Measurements from ENCODE around the gene TRIM56. TPM values are rescaled to one million over a fixed set of nuclear protein-coding genes. Genes with fewer than 3 reads are reported as not detected.

The TRIM56 gene
- total and polyA plus RNA-seq, 2 of the 13 experiments (the other 11 are each of a cell fraction or from before 2014, with no cell fraction given): 3.2 to 7.1 TPM

GRCh38 chr7:101099969-101100781, 14.9 kb downstream of the TRIM56 start (continued):
- TF ChIP-seq MED8 (CRISPR knock-in tag; IDR thresholded peaks at IDR 0.05; ENCODE audit: insufficient replicate concordance) (no peak), ZNF788 (CRISPR knock-in tag; IDR thresholded peaks at IDR 0.05; ENCODE audit: borderline replicate concordance) (peak; percentile 42; the same call in 1 of the 2 replicates), ZNF260 (CRISPR knock-in tag; IDR thresholded peaks at IDR 0.05; ENCODE audit: borderline replicate concordance, low read depth) (no peak), HOXA3 (CRISPR knock-in tag; IDR thresholded peaks at IDR 0.05) (peak; percentile 66; the same call in 1 of the 2 replicates), MAFF (IDR thresholded peaks at IDR 0.05; ENCODE audit: low read depth, low read length) (peak; percentile 99), ZNF616 (CRISPR knock-in tag; IDR thresholded peaks at IDR 0.05; ENCODE audit: low read depth) (no peak), IKZF4 (CRISPR knock-in tag; IDR thresholded peaks at IDR 0.05; ENCODE audit: borderline replicate concordance, low read depth, not compliant biosample characterization) (no peak), ZNF547 (CRISPR knock-in tag; IDR thresholded peaks at IDR 0.05) (0 out of 2 replicates have a peak, but pooled peaks have one; percentile 9), HIVEP1 (CRISPR knock-in tag; IDR thresholded peaks at IDR 0.05) (peak; percentile 44; the same call in 1 of the 2 replicates), TEAD3 (CRISPR knock-in tag; optimal IDR thresholded peaks at IDR 0.05; ENCODE audit: borderline replicate concordance) (peak; percentile 64), ZNF263 (CRISPR knock-in tag; IDR thresholded peaks at IDR 0.05) (0 out of 2 replicates have a peak, but pooled peaks have one; percentile 34), ZNF234 (CRISPR knock-in tag; conservative IDR thresholded peaks at IDR 0.05) (no peak), TBX2 (CRISPR knock-in tag; IDR thresholded peaks at IDR 0.05; ENCODE audit: borderline replicate concordance) (peak; percentile 41; the same call in 1 of the 2 replicates), ZNF224 (CRISPR knock-in tag; IDR thresholded peaks at IDR 0.05) (no peak)
- TF ChIP-seq, protein P1, sequence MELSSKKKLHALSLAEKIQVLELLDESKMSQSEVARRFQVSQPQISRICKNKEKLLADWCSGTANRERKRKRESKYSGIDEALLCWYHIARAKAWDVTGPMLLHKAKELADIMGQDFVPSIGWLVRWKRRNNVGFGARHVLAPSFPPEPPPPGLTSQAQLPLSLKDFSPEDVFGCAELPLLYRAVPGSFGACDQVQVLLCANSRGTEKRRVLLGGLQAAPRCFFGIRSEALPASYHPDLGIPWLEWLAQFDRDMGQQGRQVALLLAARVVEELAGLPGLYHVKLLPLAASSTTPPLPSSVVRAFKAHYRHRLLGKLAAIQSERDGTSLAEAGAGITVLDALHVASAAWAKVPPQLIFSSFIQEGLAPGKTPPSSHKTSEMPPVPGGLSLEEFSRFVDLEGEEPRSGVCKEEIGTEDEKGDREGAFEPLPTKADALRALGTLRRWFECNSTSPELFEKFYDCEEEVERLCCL (CRISPR knock-in tag; IDR thresholded peaks at IDR 0.05; ENCODE audit: borderline replicate concordance): no peak
- TF ChIP-seq, protein P2, sequence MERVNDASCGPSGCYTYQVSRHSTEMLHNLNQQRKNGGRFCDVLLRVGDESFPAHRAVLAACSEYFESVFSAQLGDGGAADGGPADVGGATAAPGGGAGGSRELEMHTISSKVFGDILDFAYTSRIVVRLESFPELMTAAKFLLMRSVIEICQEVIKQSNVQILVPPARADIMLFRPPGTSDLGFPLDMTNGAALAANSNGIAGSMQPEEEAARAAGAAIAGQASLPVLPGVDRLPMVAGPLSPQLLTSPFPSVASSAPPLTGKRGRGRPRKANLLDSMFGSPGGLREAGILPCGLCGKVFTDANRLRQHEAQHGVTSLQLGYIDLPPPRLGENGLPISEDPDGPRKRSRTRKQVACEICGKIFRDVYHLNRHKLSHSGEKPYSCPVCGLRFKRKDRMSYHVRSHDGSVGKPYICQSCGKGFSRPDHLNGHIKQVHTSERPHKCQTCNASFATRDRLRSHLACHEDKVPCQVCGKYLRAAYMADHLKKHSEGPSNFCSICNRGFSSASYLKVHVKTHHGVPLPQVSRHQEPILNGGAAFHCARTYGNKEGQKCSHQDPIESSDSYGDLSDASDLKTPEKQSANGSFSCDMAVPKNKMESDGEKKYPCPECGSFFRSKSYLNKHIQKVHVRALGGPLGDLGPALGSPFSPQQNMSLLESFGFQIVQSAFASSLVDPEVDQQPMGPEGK (CRISPR knock-in tag; IDR thresholded peaks at IDR 0.05): peak; percentile 78
- TF ChIP-seq, protein P3, sequence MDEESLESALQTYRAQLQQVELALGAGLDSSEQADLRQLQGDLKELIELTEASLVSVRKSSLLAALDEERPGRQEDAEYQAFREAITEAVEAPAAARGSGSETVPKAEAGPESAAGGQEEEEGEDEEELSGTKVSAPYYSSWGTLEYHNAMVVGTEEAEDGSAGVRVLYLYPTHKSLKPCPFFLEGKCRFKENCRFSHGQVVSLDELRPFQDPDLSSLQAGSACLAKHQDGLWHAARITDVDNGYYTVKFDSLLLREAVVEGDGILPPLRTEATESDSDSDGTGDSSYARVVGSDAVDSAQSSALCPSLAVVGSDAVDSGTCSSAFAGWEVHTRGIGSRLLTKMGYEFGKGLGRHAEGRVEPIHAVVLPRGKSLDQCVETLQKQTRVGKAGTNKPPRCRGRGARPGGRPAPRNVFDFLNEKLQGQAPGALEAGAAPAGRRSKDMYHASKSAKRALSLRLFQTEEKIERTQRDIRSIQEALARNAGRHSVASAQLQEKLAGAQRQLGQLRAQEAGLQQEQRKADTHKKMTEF (CRISPR knock-in tag; IDR thresholded peaks at IDR 0.05): peak; percentile 77; the same call in 1 of the 2 replicates
- TF ChIP-seq, protein P4, sequence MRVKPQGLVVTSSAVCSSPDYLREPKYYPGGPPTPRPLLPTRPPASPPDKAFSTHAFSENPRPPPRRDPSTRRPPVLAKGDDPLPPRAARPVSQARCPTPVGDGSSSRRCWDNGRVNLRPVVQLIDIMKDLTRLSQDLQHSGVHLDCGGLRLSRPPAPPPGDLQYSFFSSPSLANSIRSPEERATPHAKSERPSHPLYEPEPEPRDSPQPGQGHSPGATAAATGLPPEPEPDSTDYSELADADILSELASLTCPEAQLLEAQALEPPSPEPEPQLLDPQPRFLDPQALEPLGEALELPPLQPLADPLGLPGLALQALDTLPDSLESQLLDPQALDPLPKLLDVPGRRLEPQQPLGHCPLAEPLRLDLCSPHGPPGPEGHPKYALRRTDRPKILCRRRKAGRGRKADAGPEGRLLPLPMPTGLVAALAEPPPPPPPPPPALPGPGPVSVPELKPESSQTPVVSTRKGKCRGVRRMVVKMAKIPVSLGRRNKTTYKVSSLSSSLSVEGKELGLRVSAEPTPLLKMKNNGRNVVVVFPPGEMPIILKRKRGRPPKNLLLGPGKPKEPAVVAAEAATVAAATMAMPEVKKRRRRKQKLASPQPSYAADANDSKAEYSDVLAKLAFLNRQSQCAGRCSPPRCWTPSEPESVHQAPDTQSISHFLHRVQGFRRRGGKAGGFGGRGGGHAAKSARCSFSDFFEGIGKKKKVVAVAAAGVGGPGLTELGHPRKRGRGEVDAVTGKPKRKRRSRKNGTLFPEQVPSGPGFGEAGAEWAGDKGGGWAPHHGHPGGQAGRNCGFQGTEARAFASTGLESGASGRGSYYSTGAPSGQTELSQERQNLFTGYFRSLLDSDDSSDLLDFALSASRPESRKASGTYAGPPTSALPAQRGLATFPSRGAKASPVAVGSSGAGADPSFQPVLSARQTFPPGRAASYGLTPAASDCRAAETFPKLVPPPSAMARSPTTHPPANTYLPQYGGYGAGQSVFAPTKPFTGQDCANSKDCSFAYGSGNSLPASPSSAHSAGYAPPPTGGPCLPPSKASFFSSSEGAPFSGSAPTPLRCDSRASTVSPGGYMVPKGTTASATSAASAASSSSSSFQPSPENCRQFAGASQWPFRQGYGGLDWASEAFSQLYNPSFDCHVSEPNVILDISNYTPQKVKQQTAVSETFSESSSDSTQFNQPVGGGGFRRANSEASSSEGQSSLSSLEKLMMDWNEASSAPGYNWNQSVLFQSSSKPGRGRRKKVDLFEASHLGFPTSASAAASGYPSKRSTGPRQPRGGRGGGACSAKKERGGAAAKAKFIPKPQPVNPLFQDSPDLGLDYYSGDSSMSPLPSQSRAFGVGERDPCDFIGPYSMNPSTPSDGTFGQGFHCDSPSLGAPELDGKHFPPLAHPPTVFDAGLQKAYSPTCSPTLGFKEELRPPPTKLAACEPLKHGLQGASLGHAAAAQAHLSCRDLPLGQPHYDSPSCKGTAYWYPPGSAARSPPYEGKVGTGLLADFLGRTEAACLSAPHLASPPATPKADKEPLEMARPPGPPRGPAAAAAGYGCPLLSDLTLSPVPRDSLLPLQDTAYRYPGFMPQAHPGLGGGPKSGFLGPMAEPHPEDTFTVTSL (CRISPR knock-in tag; IDR thresholded peaks at IDR 0.05; ENCODE audit: borderline replicate concordance): no peak
